OCI-LY1 (cell line): ENCODE results near the gene PPM1G.
A peak's percentile ranks its signal among the peaks of the same experiment; 100 is the strongest.

Source experiments
- H2AFZ ChIP-seq: fragments of 200-600 bp; sonication (generic), shearing (Covaris generic); 2 replicates; pipeline ENCODE4 v1.6.0; 2014; ENCODE audit warnings: antibody characterized with exemption, mild to moderate bottlenecking, low read length
- H3F3A ChIP-seq: fragments of 200-600 bp; sonication (generic), shearing (Covaris generic); 2 replicates; pipeline ENCODE4 v1.6.0; 2014; ENCODE audit warnings: mild to moderate bottlenecking, antibody characterized with exemption, low read length, moderate library complexity; ENCODE audit not compliant: insufficient read depth
- H3K27ac ChIP-seq: fragments of 200-600 bp; sonication (generic); 2 replicates; pipeline ENCODE4 v1.5.1; 2014; ENCODE audit warnings: low read length, mixed run types, mild to moderate bottlenecking, low read depth; ENCODE audit not compliant: poor library complexity, severe bottlenecking
- H3K27me3 ChIP-seq: fragments of 200-600 bp; sonication (generic); 2 replicates; pipeline ENCODE4 v1.6.0; 2014; ENCODE audit warnings: antibody characterized with exemption, mild to moderate bottlenecking, low read length, moderate library complexity; ENCODE audit not compliant: insufficient read depth
- H3K36me3 ChIP-seq: fragments of 200-600 bp; sonication (generic); 2 replicates; pipeline ENCODE4 v1.6.1; 2014; ENCODE audit warnings: mild to moderate bottlenecking, antibody characterized with exemption, low read length, moderate library complexity, mixed read lengths; ENCODE audit not compliant: insufficient read depth
- H3K4me1 ChIP-seq: fragments of 200-600 bp; sonication (generic); 2 replicates; pipeline ENCODE4 v1.5.1; 2014; ENCODE audit warnings: mild to moderate bottlenecking, low read length, moderate library complexity; ENCODE audit not compliant: insufficient read depth, severe bottlenecking
- H3K4me2 ChIP-seq: fragments of 200-600 bp; sonication (generic), shearing (Covaris generic); 2 replicates; pipeline ENCODE4 v1.6.1; 2014; ENCODE audit warnings: low read length
- H3K4me3 ChIP-seq: fragments of 200-600 bp; sonication (generic); 2 replicates; pipeline ENCODE4 v1.5.1; 2014; ENCODE audit warnings: low read length, low read depth, mild to moderate bottlenecking, mixed read lengths; ENCODE audit not compliant: poor library complexity, severe bottlenecking
- H3K79me2 ChIP-seq: fragments of 200-600 bp; shearing (Covaris generic); 2 replicates; pipeline ENCODE4 v1.6.1; 2016; ENCODE audit warnings: mixed run types, low read length, mixed read lengths; ENCODE audit not compliant: insufficient read depth
- H3K9ac ChIP-seq: fragments of 200-600 bp; sonication (generic), shearing (Covaris generic); 2 replicates; pipeline ENCODE4 v1.6.1; 2014; ENCODE audit warnings: mild to moderate bottlenecking, low read length, mixed read lengths
- H3K9me2 ChIP-seq: fragments of 200-600 bp; sonication (generic), shearing (Covaris generic); 2 replicates; pipeline ENCODE4 v1.6.1; 2014; ENCODE audit warnings: low read depth, mild to moderate bottlenecking, low read length, mixed read lengths
- H3K9me3 ChIP-seq: fragments of 200-600 bp; shearing (Covaris generic); 2 replicates; pipeline ENCODE4 v1.6.1; 2014; ENCODE audit warnings: low read length, mixed read lengths
- H4K20me1 ChIP-seq: fragments of 200-600 bp; sonication (generic), shearing (Covaris generic); 2 replicates; pipeline ENCODE4 v1.6.0; 2016; ENCODE audit warnings: mild to moderate bottlenecking, low read length; ENCODE audit not compliant: insufficient read depth
- CTCF ChIP-seq: fragments of 200-600 bp; sonication (generic), shearing (Covaris generic); IDR thresholded peaks from 2 replicates; pipeline ENCODE4 v1.5.1; 2017; ENCODE audit warnings: mild to moderate bottlenecking, antibody characterized with exemption, low read length, moderate library complexity, mixed read lengths
- EZH2 ChIP-seq: fragments of 200-600 bp; sonication (generic), shearing (Covaris generic); IDR thresholded peaks from 2 replicates; pipeline ENCODE4 v1.8.0; 2017; ENCODE audit warnings: borderline replicate concordance, mixed run types, mild to moderate bottlenecking, antibody characterized with exemption, low read length, moderate library complexity, mixed read lengths

The PPM1G gene

GRCh38 chr2:27407798-27408491 lies 1.4 kb downstream of the PPM1G start:
- Histone ChIP-seq H3K27me3 (no peaks in the 10 kb centered on the region), H4K20me1 (no peaks in the 10 kb centered on the region), H2AFZ (no peak overlapping the region), H3K9ac (peak overlapping the region; percentile 99), H3F3A (no peaks in the 10 kb centered on the region), H3K36me3 (peaks cover 41% of the 10 kb centered on the region), H3K4me1 (peaks cover 30% of the 10 kb centered on the region), H3K9me2 (no peaks in the 10 kb centered on the region), H3K79me2 (peaks cover 63% of the 10 kb centered on the region), H3K27ac (no peak overlapping the region), H3K4me3 (peak overlapping the region; percentile 100), H3K9me3 (no peaks in the 10 kb centered on the region), H3K4me2 (peak overlapping the region; percentile 89)
- TF ChIP-seq EZH2 (no peak), CTCF (peak; percentile 37; the same call in 1 of the 2 replicates)

GRCh38 chr2:27400348-27401135 lies 8.8 kb downstream of the PPM1G start:
- no peak overlapping the region for H3K4me3 ChIP-seq
- no peaks in the 10 kb centered on the region for H3K9me3 ChIP-seq
- no peak for TF ChIP-seq CTCF
- no peak for TF ChIP-seq EZH2
- H3F3A ChIP-seq, result no peaks in the 10 kb centered on the region
- no peak overlapping the region for H3K27ac ChIP-seq
- peaks cover 97% of the 10 kb centered on the region for H3K79me2 ChIP-seq
- H2AFZ ChIP-seq, result no peak overlapping the region
- no peaks in the 10 kb centered on the region for H4K20me1 ChIP-seq
- H3K9me2 ChIP-seq, result no peaks in the 10 kb centered on the region
- H3K36me3 ChIP-seq, result peaks cover 69% of the 10 kb centered on the region
- no peaks in the 10 kb centered on the region for H3K27me3 ChIP-seq
- H3K4me1 ChIP-seq, result no peaks in the 10 kb centered on the region
- H3K4me2 ChIP-seq, result no peak overlapping the region
- no peak overlapping the region for H3K9ac ChIP-seq

- no peak for TF ChIP-seq CTCF
- no peak for TF ChIP-seq EZH2
- Histone ChIP-seq H3K9me2 (no peaks in the 10 kb centered on the region), H3K79me2 (peaks cover 97% of the 10 kb centered on the region), H2AFZ (no peak overlapping the region), H3K27me3 (no peaks in the 10 kb centered on the region), H3K4me2 (no peak overlapping the region), H3K4me3 (no peak overlapping the region), H4K20me1 (no peaks in the 10 kb centered on the region), H3K36me3 (peaks cover 57% of the 10 kb centered on the region), H3K27ac (no peak overlapping the region), H3K4me1 (no peaks in the 10 kb centered on the region), H3K9me3 (no peaks in the 10 kb centered on the region), H3K9ac (no peak overlapping the region), H3F3A (no peaks in the 10 kb centered on the region)
Observed at GRCh38 chr2:27398962-27399361, 10.4 kb downstream of the PPM1G start.
